GM12875 (cell line): Measurements from ENCODE around the gene ABCA3.

ENCODE experiments used
- H3K4me3 ChIP-seq: one replicate; pipeline ENCODE4 v1.5.1; 2011; ENCODE audit warnings: low read depth, low read length, control low read depth
- TF ChIP-seq, protein P1 (sequence below): IDR thresholded peaks from 2 replicates; pipeline ENCODE4 v1.5.1; 2011; ENCODE audit warnings: low read depth, mild to moderate bottlenecking, control low read depth, inconsistent platforms, low read length, moderate library complexity, borderline replicate concordance; ENCODE audit not compliant: insufficient read depth

ABCA3 gene

DNA sequence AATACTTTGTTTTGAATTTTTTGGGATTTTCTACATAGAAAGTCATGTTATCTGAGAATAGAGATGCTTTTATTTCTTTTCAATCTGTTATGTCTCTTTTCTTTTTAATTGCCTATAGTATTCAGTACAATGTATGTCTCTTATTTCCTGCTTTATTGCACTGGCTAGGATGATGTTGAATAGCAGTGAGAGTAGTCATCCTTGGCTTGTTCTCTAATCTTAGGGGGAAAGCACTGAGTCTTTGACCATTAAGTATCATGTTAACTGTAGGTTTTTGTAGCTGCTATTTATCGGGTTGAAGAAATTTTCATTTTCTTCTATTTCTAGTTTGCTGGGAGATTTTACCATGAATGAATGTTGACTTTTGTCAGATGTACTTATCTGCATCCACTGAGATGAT, 10.0 kb upstream of the ABCA3 start:
- H3K4me3 ChIP-seq = no peak overlapping the region
- TF ChIP-seq, protein P1, sequence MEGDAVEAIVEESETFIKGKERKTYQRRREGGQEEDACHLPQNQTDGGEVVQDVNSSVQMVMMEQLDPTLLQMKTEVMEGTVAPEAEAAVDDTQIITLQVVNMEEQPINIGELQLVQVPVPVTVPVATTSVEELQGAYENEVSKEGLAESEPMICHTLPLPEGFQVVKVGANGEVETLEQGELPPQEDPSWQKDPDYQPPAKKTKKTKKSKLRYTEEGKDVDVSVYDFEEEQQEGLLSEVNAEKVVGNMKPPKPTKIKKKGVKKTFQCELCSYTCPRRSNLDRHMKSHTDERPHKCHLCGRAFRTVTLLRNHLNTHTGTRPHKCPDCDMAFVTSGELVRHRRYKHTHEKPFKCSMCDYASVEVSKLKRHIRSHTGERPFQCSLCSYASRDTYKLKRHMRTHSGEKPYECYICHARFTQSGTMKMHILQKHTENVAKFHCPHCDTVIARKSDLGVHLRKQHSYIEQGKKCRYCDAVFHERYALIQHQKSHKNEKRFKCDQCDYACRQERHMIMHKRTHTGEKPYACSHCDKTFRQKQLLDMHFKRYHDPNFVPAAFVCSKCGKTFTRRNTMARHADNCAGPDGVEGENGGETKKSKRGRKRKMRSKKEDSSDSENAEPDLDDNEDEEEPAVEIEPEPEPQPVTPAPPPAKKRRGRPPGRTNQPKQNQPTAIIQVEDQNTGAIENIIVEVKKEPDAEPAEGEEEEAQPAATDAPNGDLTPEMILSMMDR = no peak

DNA sequence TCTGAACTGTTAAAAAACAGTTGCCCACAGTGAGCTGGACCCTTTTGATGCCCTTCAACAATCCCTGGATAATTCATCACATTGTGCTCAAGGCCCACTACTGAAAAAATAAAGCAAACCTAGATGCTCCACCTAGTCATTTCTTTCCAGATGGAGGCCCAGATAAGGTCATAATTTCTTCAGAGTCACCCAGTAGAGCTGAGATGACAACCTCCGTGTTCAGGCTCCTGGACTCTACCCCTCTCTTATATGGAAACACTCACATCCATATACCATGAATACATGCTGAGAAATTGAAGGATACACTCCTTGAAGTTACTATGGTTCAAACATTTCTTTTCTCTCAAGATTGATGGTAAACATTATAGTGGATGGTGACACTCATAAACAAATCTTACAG, 2.7 kb upstream of the ABCA3 start:
- no peak overlapping the region for H3K4me3 ChIP-seq
- TF ChIP-seq, protein P1 = no peak

DNA sequence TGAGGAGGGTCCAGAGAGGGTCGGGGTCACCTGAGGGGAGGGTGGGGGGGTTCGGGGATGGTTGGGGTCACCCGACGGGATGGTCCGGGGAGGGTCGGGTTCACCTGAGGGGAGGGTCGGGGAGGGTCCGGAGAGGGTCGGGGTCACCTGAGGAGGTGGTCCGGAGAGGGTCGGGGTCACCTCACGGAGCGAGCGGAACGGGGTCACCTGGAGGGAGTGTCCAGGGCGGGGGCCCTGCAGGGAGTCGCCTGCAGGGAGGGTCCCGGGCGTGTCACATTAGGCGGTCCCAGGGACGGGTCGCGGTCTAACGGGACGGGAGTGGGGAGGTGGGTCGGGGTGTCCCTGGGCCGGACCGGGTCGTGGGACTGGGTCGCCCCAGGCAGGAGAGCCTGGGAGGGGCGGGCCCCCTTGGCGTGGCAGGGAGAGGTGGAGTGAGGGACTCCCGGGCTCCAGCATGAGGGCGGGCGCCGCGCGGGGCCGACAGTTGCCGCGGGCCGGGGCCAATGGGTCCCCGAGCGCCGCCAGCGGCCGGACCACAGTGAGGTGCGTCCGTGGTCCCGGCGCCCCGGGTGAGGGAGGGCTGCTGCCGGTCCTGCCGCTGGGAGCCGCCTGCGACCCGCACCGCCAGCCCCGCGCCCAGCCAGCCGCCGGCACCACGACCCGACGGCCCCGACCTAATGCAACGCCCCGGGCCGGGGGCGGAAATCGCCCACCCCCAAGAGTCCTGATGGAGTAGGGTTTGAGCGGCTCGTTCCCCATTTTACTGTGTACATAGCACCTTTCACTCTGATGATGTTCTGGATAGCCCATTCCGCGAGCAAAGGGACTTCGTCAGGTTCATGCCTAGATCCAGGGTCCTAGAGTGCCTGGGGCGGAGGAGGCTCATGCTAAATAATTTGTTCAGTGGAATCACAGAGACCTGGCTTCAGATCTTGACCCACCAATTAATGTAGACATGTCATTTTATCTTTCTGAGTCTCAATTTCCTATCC, 1.2 kb upstream of the ABCA3 start:
- TF ChIP-seq, protein P1 = no peak
- no peak overlapping the region for H3K4me3 ChIP-seq

DNA sequence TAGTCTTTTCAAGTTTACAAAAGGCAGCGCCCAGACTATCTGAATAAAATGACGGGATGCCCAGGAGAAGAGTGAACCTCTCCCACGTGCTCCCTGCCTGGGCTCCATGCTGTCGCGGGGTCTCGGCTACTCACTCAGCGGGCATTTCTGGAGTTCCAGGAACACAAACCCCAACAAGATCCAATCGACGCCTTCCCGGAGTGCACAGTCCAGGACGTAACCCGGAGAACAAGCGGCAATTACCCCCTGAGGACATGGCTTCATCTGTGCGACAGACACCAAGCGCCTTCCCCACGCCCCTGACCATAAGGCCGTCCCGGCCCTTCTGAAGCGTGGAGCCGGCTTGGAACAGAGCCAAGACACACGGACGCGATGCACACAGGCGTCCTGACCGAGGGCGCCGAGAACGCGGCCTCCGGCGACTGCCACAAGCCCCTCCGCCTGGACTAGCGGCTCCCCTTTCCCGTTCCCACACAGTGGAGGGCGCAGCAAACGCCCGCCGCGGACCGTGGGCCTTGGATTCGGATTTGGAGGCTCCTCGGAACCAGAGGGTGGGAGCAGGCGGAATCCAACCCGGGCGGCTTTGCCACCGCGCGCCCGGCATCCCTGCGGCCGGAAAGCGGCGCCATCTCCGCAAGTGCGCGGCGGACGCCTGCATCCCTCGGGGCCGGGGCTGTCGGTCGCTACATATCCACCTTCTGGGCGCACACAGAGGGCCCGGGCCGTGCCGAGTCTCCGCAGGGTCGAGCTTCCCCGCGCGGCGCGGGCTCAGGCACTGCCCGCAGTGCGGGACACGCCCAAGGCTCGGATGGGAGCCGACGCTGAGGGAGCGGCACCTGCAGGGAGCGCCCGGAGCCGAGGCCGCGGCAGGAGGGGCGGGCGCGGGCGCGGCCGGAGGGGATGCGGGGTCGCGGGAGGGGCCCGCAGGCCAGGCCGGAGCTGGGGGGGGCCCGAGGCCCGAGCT, 725 bp downstream of the ABCA3 start:
- TF ChIP-seq, protein P1 = 0 out of 2 replicates have a peak, but pooled peaks have one; percentile 15
- peak overlapping the region; percentile 84 for H3K4me3 ChIP-seq

DNA sequence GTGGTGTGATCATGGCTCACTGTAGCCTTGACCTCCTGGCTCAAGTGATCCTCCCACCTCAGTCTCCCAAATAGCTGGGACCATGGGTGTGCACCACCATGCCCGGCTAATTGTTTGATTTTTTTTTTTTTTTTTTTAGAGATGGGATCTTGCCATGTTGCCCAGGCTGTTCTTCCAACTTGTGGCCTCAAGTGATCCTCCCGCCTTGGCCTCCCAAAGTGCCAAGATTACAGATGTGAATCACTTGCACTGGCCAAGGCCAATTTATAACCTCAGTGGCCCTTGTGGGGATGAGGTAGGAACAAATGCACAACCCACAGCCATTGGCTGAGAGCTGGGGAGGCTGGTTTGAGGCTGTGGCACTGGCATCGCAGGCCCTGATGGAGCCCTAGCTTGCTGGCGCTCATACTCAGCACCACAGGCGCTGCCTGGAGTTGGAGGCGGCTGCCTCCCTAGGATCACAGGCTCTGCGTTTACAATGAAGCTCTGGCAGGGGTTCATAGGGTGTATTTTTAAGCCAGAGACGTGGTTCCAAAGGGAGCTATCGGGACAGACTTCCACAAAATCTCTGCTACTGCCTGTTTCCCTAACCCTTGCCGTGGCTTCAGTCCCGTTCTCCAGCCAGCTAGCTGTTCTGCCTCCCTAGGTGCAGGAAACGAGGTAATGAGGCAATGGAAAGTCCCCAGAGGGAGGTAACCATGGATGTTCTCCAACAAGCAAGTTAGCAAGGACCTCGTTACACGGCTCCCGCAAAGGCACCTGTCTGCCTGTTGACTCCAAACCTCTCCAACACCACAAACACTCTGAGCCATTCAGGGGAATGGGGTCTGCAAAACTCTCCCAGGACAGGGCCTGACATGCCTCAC, 2.9 kb downstream of the ABCA3 start:
- TF ChIP-seq, protein P1 = no peak

DNA sequence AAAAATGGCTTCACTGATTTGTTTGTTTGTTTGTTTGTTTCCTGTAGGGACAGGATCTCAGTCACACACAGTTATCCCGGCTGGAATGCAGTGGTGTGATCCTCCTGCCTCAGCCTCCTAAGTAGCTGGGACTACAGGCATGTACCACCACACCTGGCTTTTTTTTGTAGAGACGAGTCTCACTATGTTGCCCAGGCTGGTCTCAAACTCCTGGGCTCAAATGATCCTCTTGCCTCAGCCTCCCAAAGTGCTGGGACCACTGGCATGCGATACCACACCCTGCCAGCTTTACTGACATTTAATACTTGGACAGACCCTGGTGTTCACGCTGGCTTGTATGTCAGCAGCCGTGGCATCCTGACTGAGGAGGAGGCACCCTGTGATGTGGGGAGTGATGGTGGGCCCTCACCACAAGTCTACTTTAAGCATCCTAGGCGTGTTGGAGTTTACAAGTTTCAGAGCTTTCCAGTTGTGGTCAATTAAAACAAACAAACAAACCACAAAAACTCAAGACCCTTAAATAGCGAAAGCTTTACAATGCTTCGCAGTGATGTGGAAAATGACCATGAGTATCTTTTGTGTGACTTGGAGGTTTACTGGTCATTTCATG, 5.1 kb downstream of the ABCA3 start:
- TF ChIP-seq, protein P1 = no peak
- H3K4me3 ChIP-seq = no peak overlapping the region

More for the DNA sequence above, 2.9 kb downstream of the ABCA3 start:
- no peak overlapping the region for H3K4me3 ChIP-seq
